8988T (cell line): ENCODE data around the gene STOML3.
A peak's percentile ranks its signal among the peaks of the same experiment; 100 is the strongest.
"Not testable (repeated sequence)": the region's sequence is repeated elsewhere in the genome, so short reads cannot be mapped to it uniquely, and the experiment has no call there.

Source experiments
- DNase-seq: peaks from one replicate; pipeline ENCODE4 v3.0.0; 2011

The STOML3 gene, protein sequence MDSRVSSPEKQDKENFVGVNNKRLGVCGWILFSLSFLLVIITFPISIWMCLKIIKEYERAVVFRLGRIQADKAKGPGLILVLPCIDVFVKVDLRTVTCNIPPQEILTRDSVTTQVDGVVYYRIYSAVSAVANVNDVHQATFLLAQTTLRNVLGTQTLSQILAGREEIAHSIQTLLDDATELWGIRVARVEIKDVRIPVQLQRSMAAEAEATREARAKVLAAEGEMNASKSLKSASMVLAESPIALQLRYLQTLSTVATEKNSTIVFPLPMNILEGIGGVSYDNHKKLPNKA

DNA sequence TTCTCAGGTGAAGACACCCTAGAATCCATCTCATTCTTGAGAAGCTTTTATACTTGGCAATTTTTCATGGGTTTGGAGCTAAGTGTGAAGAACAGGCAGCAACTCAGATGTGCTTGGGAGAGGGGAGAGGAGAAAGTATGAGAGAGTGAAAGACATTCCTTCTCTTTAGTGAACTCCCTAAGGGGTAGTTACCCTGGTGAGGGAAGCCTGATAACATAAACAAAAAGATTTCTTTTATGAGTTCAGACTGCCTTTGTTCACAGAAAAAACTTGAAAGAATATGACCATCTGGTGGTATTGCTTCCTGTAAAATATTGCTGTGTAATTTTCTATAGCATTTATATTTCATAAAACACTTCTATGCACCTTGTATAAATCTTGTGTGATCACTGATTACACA is at the start of gene STOML3:
Gene STOML3 (minus strand): TSS at position 139 of the 400 bp plus-strand sequence. CDS start 110 bp downstream, at position 29.
- DNase-seq: no peak

DNA sequence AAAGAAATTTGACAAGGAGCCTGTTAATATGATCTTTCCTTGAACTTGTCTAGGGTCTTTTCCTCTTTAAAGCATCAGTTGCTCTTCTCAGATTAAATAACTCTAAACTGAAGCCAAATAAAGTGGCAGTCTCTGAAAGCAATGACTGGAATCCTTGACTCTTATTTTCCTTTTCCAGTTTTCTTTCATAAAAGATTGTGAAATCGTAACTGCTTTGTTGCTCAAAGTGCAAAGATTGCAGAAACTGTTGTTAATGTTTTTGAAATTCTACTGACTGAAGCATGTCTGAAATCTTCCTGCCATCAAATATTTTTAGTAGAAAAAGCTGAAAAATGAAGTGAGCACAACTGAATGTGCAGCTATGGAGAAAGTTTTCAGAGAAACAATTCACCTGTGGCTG is 49.6 kb upstream of the STOML3 start:
- no peak for DNase-seq

DNA sequence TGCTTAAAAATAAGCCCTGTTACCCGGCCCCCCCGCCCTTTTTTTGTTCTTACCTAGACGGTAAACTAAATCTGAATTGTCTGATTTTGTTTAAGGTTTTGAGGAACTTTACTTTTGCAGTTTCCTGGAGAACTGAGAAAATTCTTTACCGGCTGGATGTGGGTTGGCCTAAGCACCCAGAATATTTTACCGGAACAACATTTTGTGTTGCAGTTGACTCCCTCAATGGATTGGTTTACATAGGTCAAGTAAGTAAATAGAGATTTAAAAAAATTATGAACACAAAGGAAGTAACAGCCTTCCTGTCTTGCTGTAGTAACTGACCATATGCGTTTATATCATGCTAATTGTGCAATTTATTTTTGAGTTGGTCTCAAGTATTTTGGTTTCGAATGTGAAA is 48.4 kb upstream of the STOML3 start:
- no peak for DNase-seq

DNA sequence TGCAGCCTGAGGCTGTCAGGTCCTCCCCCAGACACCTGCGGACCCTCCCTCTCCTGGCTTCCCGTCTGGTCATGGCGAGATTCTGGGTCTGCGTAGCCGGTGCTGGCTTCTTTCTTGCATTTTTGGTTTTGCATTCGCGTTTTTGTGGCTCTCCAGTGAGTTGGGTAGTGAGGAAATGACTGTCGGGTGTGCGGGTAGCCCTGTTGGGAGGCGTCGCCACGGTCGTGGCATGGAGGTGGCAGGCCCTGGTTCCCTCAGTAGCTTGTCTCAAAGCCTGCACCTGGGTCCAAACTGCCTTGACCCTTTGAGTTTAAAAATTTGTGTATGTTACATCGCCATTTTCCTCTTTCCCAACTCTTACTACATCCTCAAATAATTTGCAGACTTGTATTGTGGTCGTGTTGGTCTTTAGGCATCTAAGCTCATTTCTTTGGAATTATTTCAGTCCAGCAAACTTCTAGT is 48.0 kb upstream of the STOML3 start:
- DNase-seq: no peak

DNA sequence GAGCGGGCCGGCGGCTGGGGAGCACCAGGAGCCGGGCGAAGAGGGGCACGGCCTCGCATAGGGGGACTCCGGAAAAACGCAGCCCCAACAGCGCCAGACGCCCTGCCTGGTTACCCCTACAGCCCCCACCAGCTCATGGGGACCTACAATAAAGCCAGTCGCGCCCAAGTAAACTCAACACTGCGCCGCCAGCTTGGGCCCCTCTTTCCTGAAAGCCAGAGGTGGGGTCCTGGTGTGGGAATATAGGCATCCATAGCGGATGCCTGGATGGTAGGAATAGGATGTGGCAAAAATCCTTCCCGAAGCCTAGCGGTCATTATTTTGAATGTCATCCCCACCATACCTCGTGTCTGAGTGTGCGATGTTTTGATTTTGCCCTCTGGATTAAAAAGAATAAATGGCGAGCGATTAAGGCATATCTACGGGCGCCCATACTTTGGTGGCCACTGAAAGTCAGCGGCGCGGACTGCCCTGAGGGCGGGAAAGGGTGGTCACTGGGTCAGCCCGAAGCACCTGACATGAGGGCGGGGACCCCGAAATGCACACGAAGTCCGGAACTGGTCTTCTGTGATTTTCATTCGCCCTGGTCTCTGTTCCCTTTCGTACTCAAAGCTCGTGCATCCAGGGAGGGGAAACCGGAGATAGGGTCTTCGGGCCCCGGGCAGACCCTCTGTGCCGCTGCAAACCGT is 47.4 kb upstream of the STOML3 start, which contains the start of the genes NHLRC3 and PROSER1:
Gene NHLRC3 (plus strand): TSS at position 577 of the 689 bp plus-strand sequence. CDS start 184 bp downstream, outside the sequence.
Gene PROSER1 (minus strand): TSS at position 210 of the 689 bp plus-strand sequence. CDS start 847 bp downstream, outside the sequence.
- DNase-seq: peak; percentile 16

DNA sequence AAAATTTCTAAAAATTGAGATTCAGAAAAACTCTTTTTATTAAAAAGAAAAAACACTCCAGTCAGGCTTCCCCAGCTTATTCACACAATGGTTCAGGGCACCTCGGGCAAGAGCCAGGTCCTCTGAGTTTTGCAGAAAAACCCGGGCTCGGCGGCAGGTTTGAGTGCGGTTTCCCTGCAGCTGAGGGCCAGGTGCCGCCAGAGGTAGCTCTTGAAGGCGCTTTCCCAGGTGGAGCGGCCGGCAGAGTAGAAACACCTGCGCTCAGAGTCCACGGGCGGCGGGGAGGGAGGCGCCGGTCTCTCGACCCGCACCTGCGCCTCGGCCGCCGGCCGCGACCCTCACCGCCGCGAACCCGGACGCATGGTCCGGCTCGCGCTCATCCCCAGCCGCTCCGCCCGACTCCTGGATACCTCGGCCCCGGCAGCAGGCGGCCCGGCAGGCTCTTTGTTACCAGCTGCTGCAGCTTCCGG is 46.8 kb upstream of the STOML3 start:
- DNase-seq: no peak

DNA sequence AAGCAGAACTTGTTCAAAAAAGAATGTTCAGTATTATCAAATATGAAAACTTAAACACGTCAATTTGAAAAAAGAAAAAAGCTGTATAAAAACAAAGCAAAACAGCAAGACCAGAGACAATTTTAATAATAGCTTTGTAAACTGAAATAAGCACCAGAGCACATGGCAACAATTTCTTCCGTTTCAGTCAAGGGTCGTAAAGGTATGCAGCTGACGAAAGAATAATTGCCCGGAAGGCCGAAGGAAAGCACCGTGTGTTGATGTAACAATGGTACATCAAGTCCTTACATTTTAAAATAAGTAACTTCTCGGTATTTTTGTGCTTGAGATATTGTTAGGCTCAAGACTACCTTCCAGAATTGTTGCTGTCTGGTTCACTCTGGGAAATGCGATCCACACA is 45.6 kb upstream of the STOML3 start:
- no peak for DNase-seq

DNA sequence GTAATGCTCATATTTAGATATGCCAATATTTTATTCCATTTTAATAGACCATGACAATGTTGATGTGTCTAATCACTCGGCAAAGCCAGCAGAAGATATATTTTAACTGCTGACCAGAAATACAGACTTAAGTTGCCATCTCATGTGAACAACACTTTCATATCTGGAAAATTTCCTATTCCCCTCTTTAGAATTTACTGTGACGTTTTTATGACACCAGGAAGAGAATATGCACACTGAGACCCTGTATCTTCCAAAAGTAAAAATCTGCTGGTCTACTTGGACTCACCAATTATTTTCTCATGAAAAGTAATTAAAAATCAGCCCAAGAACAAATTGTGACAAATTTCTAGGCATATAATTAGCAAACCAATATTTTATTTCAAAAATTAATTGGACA is 45.2 kb upstream of the STOML3 start:
- no peak for DNase-seq

DNA sequence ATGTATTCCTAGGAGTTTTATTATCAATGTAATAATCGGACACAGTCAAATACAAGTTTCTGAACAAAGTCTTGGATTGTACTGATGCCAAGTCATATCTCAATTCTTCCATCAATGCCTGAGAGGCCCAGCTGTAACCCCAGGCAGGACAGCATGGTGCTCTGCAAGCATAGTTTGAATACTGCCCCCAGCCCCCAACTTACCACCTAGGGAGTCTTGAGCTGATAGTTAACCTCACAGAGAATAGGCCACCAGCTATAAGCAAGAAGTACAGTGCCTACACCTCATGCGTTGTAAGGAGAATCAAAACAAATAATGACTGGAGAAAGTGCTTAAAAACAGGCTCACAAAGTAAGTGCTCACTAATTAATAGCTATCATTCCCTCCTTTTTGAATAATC is 44.6 kb upstream of the STOML3 start:
- no peak for DNase-seq

DNA sequence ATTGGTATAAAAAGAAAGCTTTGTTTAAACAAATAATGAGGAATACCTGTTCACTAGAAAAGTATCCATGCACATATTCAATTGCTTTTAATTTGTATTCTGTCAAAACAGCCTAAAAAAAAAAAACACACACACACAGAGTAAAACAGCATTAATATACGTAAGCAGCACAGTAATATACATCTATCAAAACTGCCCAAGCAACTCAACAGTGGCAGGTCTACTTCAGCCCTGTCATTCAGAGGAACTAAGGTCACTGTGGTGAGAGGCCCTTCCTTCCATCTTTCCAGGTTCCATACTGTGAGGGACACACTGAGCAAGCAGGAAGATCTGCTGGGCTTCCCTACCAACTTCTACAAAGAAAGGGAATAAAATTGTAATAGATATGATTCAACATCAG is 43.5 kb upstream of the STOML3 start:
- no peak for DNase-seq

DNA sequence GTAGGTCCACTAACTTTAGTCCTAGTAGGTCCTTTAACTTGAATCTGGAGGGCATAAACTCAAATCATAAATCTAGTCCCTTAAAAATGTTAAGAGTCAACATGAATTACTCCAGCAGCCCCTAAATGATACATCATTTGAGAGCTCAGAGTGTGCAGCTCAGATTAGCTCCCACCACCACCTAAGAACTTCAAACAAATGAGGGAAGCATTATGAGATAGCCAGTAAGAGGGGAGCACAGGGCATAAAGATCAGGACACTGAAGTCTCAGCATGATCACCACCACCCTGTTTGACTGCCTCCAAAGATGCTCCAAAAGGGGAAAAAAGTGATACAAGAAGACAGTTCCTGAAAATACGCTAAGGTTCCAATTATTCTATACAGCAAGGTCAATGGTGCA is 41.5 kb upstream of the STOML3 start:
- no peak for DNase-seq

DNA sequence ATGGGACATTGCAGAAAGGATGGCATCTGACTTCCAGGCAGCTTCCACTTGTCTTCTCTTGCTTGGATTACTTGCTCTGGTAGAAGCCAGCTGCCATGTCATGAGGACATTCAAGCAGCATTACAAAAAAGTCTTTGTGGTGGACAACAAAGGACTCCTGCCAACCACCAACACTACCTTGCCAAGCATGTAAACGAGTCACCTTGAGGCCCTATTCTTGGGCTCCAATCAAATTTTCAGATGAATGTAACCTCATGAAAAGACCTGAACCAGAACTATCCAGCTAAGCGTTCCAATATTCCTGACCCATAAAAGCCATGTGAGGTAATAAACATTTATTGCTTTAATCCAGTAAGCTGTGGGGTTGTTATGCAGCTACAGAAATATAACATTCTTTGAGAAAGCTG is 34.8 kb upstream of the STOML3 start:
- DNase-seq: no peak

DNA sequence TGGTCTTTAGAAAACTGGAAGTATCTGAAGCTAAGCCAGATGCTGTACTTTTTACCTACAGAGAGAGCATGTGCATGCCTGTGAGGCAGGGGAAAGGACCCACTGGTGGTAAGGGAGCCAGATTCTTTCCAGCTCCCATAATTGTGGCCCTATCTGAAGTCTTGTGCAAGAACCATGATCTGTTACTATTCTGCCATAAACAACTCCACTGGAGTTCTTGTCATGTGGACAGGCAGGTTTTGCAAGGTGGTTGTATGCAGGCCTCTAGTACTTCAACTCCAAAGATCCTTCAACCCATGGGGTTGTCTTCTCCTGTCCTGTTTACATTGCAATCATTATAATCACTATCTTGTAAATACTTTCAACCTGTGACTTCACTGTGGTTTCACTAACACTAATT is 33.1 kb upstream of the STOML3 start:
- no peak for DNase-seq

DNA sequence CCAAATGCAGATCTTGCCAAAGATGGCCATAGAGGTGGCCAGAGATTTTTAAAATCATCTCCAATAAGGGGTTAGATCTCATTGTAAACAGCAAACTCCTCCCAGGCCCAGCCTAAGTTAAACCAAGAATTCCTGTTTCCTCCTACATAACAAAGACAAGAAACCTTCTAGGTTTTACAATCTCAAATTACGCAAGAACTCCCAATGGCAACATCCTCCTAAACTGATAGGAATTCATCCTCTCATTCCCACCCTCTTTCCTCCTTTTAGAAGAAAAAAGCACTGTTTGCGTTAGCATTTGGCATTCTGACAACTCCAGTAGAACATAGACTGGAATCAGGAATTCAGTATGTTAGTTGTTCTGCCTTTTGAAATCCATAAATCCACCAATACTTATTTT is 32.7 kb upstream of the STOML3 start:
- DNase-seq: no peak

DNA sequence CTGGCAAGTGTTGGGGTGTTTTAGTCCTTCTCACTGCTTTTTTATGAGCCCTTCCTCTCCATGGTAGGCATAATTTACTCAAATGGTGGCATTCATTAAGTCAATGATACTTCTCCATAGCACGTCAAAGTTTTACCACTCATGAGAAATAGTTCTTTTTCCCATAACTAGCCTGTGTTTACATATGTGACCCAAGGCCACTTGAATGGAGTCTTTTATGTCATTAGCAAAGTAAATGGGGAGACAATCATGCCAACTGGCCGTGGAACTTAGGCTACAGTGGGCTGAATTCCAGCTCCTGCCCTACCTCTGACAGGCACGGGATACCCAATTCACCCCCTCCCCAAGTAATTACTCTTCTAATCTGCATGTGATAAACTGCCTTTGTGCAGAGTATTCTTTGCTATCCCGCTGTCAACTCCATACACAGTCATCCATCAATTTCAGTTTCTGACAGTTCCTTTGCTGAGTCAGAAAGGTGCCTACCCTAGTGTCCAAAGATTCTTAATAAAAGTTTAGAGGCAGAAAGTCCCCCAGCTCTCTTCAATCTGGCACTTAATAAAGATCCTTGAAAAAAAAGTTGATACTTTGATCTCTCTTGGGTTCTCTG is 30.3 kb upstream of the STOML3 start:
- DNase-seq: no peak

DNA sequence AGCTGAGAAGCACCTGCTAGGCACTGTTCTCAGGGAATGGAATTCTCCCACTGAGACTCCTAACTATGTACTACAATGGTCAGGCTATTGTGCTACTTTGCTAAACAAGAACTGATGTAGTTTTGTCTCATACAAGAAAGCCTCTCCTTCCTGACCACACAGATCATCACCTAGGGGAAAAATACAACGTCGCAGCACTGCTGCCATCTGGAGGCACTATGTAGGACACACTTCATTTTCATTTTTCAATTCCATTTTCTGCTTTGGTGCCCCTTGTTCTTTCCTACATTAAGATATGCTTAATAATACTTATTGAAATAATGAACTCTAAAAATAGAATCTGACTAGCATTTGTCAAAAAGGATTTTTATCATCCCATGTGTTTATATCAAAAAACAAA is 26.2 kb upstream of the STOML3 start:
- DNase-seq: peak; percentile 13

DNA sequence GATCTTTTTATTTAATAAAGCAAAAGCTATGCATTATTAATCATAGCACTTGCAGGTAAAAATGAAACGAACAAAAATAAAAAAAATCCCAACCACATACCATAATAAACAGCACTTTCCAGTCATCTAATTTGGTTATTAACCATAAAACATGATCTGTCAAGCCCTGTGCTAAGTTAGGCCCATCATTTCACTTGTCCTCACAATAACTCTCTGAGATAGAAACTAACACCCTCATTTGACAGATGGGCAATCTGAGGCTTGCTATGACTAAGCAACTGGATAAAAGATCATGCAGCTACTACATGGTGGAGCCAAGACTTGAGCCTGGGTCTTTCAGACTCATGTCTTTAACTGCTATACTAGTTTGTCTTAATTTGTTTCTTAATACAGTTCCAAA is 25.5 kb upstream of the STOML3 start:
- DNase-seq: no peak

DNA sequence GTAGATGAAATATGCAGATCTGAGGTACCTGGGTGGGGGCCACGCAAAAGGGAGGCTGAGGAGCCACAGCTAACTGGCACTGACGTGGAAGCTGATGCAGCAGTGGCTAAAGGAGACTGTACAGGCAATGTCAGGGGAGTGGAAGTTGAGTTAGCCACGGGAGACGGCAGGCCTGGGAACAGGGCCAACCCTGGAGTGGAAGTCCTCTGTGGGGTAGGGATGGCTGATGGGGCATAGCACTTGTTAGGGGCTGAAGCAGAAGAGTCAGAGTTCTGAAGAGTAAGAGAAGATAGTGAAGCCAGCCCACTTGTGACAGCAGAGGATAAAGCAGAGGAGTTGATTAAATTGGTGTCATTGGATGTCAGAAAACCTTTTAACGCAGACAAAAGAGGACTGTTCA is 22.8 kb upstream of the STOML3 start:
- DNase-seq: no peak

DNA sequence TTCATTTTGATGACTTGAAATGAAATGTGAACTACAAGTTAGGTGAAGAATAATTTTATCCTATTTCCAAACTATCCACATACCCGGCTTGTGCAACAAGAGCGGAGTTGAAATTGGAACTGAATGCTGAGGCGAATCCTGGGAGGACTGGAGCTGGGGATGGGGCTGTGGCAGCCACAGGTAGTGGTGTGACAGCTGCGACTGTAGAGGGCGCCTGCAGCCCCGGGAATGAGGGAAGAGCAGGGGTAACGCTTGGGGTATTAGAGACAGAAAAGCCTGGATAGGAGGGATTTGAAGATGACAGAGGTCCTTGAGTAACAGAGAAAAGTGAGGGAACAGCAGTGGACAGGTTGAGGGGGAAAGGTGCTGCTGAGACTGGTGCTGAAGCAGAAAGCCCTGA is 22.0 kb upstream of the STOML3 start:
- DNase-seq: peak; percentile 20

DNA sequence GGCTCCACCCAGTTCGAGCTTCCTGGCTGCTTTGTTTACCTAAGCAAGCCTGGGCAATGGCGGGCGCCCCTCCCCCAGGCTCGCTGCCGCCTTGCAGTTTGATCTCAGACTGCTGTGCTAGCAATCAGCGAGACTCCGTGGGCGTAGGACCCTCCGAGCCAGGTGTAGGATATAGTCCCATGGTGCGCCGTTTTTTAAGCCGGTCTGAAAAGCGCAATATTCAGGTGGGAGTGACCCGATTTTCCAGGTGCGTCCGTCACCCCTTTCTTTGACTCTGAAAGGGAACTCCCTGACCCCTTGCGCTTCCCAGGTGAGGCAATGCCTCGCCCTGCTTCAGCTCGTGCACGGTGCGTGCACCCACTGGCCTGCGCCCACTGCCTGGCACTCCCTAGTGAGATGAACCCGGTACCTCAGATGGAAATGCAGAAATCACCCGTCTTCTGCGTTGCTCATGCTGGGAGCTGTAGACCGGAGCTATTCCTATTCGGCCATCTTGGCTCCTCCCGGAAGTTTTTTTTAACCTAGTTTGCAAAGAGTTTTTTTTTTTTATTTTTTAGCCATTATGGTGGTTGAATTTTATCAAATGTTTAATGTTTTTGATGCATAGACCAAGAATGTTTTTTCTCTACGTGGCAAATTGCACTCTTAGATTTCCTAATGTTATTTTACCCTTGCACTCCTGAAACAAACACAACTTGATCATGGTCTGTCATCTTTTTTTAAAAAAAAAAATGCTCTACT is 15.9 kb upstream of the STOML3 start:
- not testable (repeated sequence) for DNase-seq

DNA sequence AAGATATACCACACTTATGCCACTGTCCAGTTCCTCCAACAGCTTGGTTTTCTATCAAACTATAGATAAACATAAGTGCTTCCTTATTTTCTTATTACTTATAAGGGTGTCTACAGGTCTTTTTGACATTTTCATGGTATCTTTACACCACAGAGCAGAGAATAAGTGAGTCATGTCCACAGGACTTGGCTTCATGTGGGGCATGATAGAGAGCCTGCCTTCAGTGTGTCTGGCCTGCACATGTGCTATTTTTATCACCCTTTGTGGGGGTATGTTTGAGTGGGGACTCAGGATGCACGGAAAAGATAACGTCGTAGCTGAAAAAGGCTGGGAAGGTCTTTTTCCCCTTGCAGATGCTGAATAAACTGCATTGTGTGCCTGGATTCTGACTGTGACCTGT is 8.1 kb upstream of the STOML3 start:
- DNase-seq: no peak

DNA sequence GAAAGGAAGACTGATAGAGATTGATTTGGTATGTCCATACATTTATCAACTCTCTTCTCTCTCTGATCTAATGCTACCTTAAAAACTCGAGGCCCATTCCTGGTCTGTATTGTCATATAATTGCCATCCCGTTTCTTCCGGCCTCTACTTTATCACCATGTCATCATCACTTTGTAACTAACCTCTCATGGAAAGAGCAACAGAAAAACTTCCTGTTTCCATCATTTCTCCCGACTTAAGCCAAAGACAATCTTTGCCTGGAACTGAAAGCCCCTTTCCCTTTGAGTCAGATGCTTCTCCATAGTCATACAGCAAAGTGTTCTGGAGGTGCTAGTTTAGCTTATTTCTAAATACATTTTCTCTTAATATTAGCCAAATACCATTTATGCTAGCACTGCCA is 2.8 kb upstream of the STOML3 start:
- DNase-seq: no peak

DNA sequence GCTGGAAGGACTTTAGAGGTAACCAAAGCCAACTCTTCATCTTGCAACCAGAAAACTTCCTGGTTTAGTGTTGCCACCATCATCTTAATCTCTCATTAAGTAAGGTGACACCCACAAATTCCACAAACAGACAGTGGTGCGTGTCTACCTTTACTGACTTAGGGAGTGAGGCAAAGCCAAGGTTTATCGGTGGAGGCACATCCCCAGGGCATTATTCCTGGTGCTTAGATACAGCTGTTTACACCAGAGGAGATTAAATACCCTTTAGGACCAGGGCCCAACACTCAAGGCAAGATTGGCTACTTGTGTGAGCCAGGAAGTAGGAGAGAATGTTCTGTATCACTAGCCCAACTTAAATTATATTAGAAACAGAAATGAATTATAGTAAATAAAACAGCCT is 9.5 kb downstream of the STOML3 start:
- DNase-seq: no peak
